Thyroid gland (tissue), 4 donors: ENCODE results near the gene OLFM2. TPM values are rescaled to one million over a fixed set of nuclear protein-coding genes. Genes with fewer than 3 reads are reported as not detected.
A peak's percentile ranks its signal among the peaks of the same experiment; 100 is the strongest.
"Not testable (repeated sequence)": the region's sequence is repeated elsewhere in the genome, so short reads cannot be mapped to it uniquely, and the experiment has no call there.

Source experiments
- DNase-seq, 2 donors: peaks; one replicate each; pipeline ENCODE4 v3.0.0-alpha.2; 2019
- H3K27ac ChIP-seq, 3 donors: fragments of 200-600 bp; sonication (generic); 1 replicate in 2 of 3; 2 replicates in 1 of 3; pipeline ENCODE4 v1.5.1; 2016 to 2019; ENCODE audit warnings: mild to moderate bottlenecking in 1 of 3, moderate library complexity in 1 of 3
- H3K27me3 ChIP-seq: fragments of 200-600 bp; sonication (generic); one replicate; pipeline ENCODE4 v1.5.1; 2019
- H3K36me3 ChIP-seq, 2 donors: fragments of 200-600 bp; sonication (generic); one replicate each; pipeline ENCODE4 v1.5.1; 2016 to 2019
- H3K4me1 ChIP-seq, 2 donors: fragments of 200-600 bp; sonication (generic); one replicate each; pipeline ENCODE4 v1.5.1; 2017 to 2019
- H3K4me3 ChIP-seq, 3 donors: fragments of 200-600 bp; sonication (generic); replicated peaks in 1 of 3; 1 replicate in 2 of 3; 2 replicates in 1 of 3; pipeline ENCODE4 v1.5.1; 2016; ENCODE audit warnings: mild to moderate bottlenecking in 1 of 3
- H3K9me3 ChIP-seq: fragments of 200-600 bp; sonication (generic); one replicate; pipeline ENCODE4 v1.5.1; 2017
- POLR2A ChIP-seq, 2 donors: fragments of 450-650 bp; IDR thresholded peaks; one replicate each; pipeline ENCODE4 v1.6.1; 2017; ENCODE audit warnings: antibody characterized with exemption in 2 of 2, mild to moderate bottlenecking in 2 of 2, moderate library complexity in 1 of 2
- WGBS, 2 donors: methylation state at CpG; one replicate each; pipeline ENCODE4 v1.1.5; 2017; 5-methylcytosine and 5-hydroxymethylcytosine counted together
- intact Hi-C: fragments of 100-400 bp; cut with DNase I; formaldehyde crosslinking; loops from one replicate; pipeline ENCODE4 v1.15.1; 2023
- total RNA-seq, 4 donors: library from RNA; depleted of rRNA; stranded (reverse); fragments of >200 nt; gene quantifications; one replicate each; pipeline ENCODE4 v1.2.3, GENCODE V29; 2016
- TF ChIP-seq, protein P1 (sequence below), 6 experiments: fragments of 200-600 bp in 3 of 6; fragments of 450-650 bp in 3 of 6; sonication (generic) in 3 of 6; IDR thresholded peaks; one replicate each; pipeline ENCODE4 v1.5.1; 2016 to 2019; ENCODE audit warnings: antibody characterized with exemption in 6 of 6, mild to moderate bottlenecking in 2 of 6, inconsistent platforms in 1 of 6, moderate library complexity in 1 of 6

The OLFM2 gene
- total RNA-seq, 4 donors from 2014 or later, result 19.5 to 42.7 (median 37.8) TPM

DNA sequence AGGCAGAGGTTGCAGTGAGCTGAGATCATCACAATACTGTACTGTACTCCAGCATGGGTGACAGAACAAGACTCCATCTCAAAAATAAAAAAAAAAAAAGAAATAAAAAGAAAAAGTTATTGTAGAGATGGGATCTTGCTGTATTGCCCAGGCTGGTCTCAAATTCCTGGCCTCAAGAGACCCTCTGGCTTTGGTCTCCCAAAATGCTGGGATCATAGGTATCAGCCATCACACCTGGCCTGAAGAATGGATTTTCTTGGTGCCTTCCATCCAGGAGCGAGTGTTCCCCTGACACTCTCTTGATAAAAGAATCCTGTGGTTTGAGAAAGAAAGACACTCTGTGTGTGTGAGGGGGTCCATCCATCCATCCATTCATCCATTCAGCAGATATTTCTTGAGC, 4.7 kb downstream of the OLFM2 start:
- no peaks in the 10 kb centered on the region for H3K36me3 ChIP-seq
- no peak overlapping the region for H3K4me3 ChIP-seq
- H3K4me1 ChIP-seq, result peaks cover 18 to 33% of the 10 kb centered on the region in 2 donors
- DNase-seq, result no peak
- H3K9me3 ChIP-seq, result no peaks in the 10 kb centered on the region
- no peaks in the 10 kb centered on the region for H3K27me3 ChIP-seq
- TF ChIP-seq, protein P1, sequence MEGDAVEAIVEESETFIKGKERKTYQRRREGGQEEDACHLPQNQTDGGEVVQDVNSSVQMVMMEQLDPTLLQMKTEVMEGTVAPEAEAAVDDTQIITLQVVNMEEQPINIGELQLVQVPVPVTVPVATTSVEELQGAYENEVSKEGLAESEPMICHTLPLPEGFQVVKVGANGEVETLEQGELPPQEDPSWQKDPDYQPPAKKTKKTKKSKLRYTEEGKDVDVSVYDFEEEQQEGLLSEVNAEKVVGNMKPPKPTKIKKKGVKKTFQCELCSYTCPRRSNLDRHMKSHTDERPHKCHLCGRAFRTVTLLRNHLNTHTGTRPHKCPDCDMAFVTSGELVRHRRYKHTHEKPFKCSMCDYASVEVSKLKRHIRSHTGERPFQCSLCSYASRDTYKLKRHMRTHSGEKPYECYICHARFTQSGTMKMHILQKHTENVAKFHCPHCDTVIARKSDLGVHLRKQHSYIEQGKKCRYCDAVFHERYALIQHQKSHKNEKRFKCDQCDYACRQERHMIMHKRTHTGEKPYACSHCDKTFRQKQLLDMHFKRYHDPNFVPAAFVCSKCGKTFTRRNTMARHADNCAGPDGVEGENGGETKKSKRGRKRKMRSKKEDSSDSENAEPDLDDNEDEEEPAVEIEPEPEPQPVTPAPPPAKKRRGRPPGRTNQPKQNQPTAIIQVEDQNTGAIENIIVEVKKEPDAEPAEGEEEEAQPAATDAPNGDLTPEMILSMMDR (IDR thresholded peaks at IDR 0.05), result no peak
- no peak for TF ChIP-seq POLR2A (IDR thresholded peaks at IDR 0.05)
- WGBS, 2 donors, result 84 to 88% methylated on average over 1 of the region's 1 CpG
- H3K27ac ChIP-seq, result no peak overlapping the region
- intact Hi-C loops, result loop anchor here (2.0 to 10.0 kb wide), 4 partner anchors 71 to 463 kb away; partner anchors contain the start of gene MRPL4

DNA sequence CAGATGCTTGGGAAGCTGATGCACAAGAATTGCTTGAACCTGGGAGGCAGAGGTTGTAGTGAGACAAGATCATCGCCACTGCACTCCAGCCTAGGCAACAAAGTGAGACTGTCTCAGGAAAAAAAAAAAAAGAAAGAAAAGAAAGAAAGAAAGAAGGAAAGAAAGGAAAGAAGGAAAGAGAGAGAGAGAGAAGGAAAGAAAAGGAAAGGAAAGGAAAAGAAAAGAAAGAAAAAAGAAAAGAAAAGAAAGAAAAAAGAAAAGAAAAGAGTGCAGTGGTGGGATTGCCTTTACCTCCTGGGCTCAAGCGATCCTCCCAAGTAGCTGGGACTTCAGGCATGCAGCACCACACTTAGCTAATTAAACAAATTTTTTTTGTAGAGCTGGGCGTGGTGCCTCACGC, 12.9 kb downstream of the OLFM2 start:
- no peaks in the 10 kb centered on the region for H3K4me1 ChIP-seq
- no peaks in the 10 kb centered on the region for H3K27me3 ChIP-seq
- no peak for DNase-seq
- no peak overlapping the region for H3K4me3 ChIP-seq
- H3K9me3 ChIP-seq, result no peaks in the 10 kb centered on the region
- H3K27ac ChIP-seq, result no peak overlapping the region
- no peaks in the 10 kb centered on the region for H3K36me3 ChIP-seq
- TF ChIP-seq, protein P1 (IDR thresholded peaks at IDR 0.05), result no peak
- TF ChIP-seq POLR2A (IDR thresholded peaks at IDR 0.05), result no peak
- intact Hi-C loops, result no loop called here
- WGBS, 2 donors, result 91 to 93% methylated on average over 4 of the region's 4 CpGs

DNA sequence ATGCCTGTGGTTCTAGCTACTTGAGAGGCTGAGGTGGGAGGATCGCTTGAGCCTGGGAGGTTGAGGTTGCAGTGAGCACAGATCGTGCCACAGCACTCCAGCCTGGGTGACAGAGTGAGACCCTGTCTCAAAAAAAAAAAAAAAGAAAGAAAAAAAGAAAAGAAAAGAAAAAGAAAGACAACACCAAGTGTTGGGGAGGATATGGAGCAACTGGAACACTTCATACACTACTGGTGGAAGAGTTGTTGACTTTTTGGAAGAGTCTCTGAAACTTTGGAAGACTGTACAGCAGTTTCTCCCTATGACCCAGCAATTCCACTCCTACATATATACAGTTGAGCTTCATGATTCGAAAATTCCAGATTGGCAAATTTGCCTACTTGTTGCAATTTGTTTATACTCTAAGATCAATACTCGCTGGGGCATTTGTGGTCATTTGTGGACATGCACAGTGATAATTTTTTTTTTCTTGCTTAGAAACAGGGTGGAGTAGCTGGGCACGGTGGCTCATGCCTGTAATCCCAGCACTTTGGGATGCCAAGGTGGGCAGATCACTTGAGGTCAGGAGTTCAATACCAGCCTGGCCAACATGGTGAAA, 13.4 kb downstream of the OLFM2 start:
- H3K4me3 ChIP-seq, H3K36me3 ChIP-seq, intact Hi-C loops, H3K4me1 ChIP-seq, H3K27ac ChIP-seq, H3K27me3 ChIP-seq, H3K9me3 ChIP-seq, DNase-seq: not testable (repeated sequence)
- WGBS, 2 donors, result 92 to 98% methylated on average over 5 of the region's 5 CpGs

DNA sequence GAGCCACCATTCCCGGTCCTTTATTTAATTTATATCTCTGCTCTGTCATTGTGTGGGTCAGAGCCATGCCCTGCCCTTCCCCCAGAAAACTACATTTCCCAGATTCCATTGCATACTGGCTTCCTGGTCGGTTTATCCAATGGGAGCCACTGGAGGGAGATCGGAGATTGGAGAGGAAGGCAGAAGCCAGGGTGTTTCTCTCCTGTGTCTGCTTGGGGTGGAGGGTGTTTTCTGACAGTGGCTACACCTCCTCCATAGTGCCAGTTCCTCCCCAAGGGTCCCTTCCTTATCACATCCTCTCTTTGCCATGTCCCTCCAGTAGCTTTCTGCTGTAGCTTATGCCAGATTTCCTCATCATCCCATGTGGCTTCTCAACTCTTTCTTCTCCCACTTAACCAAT, 19.0 kb downstream of the OLFM2 start:
- Histone ChIP-seq H3K36me3 (no peaks in the 10 kb centered on the region), H3K9me3 (no peaks in the 10 kb centered on the region), H3K4me3 (no peak overlapping the region), H3K4me1 (peaks cover 5 to 21% of the 10 kb centered on the region in 2 donors), H3K27ac (no peak overlapping the region), H3K27me3 (no peaks in the 10 kb centered on the region)
- TF ChIP-seq, protein P1 (IDR thresholded peaks at IDR 0.05), result no peak
- no peak for TF ChIP-seq POLR2A (IDR thresholded peaks at IDR 0.05)
- 17 to 23% methylated on average over 3 of the region's 3 CpGs for WGBS, 2 donors
- DNase-seq, result peak; percentile 14 to 21
- intact Hi-C loops, result no loop called here

DNA sequence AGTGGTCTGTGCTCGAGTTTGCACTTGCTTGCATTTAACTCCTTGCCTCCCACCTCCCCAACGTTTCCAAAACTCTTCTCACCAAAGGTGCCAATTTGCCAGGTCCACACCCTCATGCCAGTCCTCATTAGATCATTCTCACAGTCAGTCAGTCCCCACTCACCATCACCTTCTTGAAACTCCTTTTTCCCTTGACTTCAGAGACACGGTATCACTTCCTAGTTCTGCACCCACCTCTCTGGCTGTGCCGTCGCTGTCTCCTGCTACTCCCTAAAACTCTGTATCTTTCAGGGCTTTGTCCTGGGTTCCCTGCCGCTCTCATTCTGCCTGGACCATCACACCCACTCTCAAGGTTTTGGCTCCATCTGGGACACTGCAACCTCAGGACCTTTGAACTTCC, 19.6 kb downstream of the OLFM2 start:
- Histone ChIP-seq H3K36me3 (no peaks in the 10 kb centered on the region), H3K4me3 (no peak overlapping the region), H3K27ac (no peak overlapping the region), H3K27me3 (no peaks in the 10 kb centered on the region), H3K4me1 (peaks cover 5 to 21% of the 10 kb centered on the region in 2 donors), H3K9me3 (no peaks in the 10 kb centered on the region)
- 52 to 56% methylated on average over 6 of the region's 6 CpGs for WGBS, 2 donors
- intact Hi-C loops, result no loop called here
- TF ChIP-seq, protein P1 (IDR thresholded peaks at IDR 0.05), result no peak
- no peak for TF ChIP-seq POLR2A (IDR thresholded peaks at IDR 0.05)
- no peak for DNase-seq
